ENCODE results near the gene GBP7.

The GBP7 gene

DNA sequence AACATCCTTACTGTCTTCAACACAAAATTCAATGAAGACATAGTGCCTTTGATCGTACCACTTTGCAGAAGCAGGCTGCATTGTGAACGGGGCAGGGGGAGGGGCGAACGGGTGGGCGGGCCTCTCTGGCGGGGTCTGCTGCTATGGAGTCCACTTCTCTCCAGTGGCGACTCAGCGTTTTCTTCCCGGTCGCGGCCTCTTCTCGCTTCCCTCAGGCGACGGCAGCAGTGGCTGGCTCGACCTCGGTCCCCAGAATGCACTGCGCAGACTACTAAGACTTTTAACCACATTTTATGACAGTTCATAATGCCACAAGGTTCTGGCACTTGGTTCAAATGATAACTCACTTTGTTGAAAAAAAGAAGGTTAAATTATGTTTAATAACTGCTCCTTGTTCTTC is 71.1 kb downstream of the GBP7 start:
- DNase-seq = no peak

DNA sequence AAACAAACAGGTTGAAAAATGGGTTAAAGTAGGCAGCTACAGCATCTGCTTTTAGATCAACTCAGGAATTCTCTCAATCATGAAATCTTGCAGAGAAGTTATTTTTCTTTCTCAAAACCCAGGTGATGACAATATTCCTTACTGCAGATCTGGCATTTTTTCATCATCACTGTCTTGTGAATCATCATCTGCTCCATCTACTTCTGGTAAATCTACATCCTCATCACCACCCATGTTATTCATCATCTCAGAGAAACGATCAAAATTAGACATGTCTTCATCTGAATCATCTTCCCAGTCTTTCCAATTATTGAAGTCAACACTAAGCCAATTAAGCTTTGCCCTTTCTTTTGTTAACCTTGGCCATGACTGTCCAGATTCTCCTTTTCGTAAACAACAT is 71.7 kb downstream of the GBP7 start:
- DNase-seq = no peak

DNA sequence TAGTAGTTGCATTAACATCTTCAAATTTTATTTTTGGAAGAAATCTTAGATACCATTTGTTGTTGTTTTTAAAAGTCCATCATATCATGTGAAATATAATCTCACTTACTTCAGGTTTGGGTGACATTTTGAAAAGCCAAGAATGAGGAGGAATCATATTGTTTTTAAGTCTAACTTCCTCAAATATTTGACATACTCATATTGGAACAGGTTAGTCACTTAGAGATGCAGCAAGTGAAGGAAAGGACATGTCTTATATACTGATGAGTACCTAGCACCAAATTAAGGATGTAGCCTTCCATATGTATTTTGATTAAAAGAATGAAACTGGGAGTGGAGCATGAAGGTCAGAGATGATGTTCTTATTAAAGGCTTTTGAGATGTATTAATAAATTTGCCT is 73.8 kb downstream of the GBP7 start:
- DNase-seq = no peak

- no peak for DNase-seq
Observed at GRCh38 chr1:89100412-89100811, 75.4 kb downstream of the GBP7 start.

DNA sequence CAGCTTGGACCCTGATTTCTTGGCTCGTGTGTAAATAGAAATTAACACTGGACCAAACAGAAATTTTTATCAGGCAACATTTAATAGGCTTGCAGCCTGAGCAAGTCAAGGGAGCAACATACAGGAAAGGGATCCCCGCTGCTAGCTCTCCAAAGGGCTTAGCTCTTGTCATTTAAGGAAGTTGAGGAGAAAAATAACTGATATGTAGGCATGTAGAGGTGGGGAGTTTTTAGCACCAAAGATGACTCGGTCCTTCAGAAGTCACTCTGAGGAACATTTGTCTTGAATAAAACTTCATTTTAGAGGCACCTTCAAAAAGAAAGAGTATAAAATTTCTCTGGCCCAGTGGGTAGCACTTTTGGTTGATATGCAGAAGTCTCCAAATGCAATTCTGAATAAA is 76.9 kb downstream of the GBP7 start:
- DNase-seq = no peak

DNA sequence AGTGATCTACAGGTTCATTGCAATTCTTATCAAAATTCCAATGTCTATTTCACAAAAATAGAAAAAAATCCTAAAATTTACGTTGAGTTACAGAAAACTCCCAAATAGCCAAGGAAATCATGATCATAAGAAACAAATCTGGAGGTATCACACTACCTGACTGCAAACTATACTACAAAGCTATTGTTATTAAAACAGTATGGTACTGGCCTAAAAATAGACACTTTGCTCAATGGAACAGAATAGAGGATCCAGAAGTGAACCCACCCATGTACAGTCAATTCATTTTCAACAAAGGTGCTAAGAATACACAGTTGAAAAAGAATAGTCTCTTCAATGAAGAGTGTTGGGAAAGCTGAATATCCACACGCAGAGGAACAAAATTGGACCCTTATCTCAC is 80.1 kb downstream of the GBP7 start:
- no peak for DNase-seq

GRCh38 chr1:89089962-89090361 is 85.8 kb downstream of the GBP7 start:
- no peak for DNase-seq

DNA sequence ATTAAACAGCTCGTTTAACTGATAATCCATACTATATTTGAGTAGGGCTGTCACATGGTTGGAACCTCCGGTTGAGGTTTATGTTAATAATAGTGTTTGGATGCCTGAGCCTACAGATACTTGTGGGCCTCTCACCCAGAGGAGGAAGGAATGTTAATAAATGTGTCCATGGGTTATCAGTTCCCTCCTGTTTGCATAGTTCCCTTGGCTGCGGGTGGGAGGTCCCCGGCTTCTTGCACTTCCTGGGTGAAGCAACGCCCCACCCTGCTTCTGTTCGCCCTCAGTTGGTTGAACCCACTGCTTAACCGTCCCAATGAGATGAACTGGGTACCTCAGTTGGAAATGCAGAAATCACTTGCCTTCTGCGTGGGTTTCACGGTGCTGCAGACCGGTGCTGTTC is 87.2 kb downstream of the GBP7 start:
- no peak for DNase-seq

- DNase-seq = no peak
Observed at GRCh38 chr1:89087241-89087640, 88.6 kb downstream of the GBP7 start.

- DNase-seq = peak; percentile 37
Observed at GRCh38 chr1:89085781-89086180, 90.0 kb downstream of the GBP7 start.

All from activated CD4-positive, alpha-beta T cell treated with anti-CD3 and anti-CD28 coated beads, Interleukin-2, amount 50 U/mL, for 1 hour (primary cell).